Spleen (tissue), 7 donors: Measurements from ENCODE around the gene TNNT2.

Experiments used
- CTCF ChIP-seq, 11 experiments: fragments of 200-600 bp in 7 of 11; fragments of 450-650 bp in 4 of 11; sonication (generic) in 4 of 11; IDR thresholded peaks in 8 of 11; conservative IDR thresholded peaks in 3 of 11; 1 replicate in 7 of 11; 2 replicates in 4 of 11; pipeline versions ENCODE4 v1.4.0 to v1.8.0; 2016 to 2021; ENCODE audit warnings: antibody characterized with exemption in 11 of 11, inconsistent platforms in 4 of 11, mild to moderate bottlenecking in 1 of 11
- POLR2A ChIP-seq, 3 donors: fragments of 450-650 bp; IDR thresholded peaks; one replicate each; pipeline ENCODE4 v1.5.1; 2017; ENCODE audit warnings: antibody characterized with exemption in 3 of 3, mild to moderate bottlenecking in 1 of 3
- donor health status: DM: no; HTN: no; CAD: no; lungs with moderate emphysema.
- donor health status: DM: no; HTN: no; CAD: no.
- donor health status: DM: no; HTN: no; CAD: no.

- no peak for TF ChIP-seq POLR2A (IDR thresholded peaks at IDR 0.05)
- TF ChIP-seq CTCF (IDR thresholded peaks at IDR 0.05 in 8 of 11, conservative IDR thresholded peaks at IDR 0.05 in 3 of 11), result no peak
Observed at GRCh38 chr1:201358596-201358995, 18.9 kb downstream of the TNNT2 start.
